Sigmoid colon (tissue), 7 donors: ENCODE measurements around the gene ZNF681. TPM values are rescaled to one million over a fixed set of nuclear protein-coding genes. Genes with fewer than 3 reads are reported as not detected.
"Not testable (repeated sequence)": the region's sequence is repeated elsewhere in the genome, so short reads cannot be mapped to it uniquely, and the experiment has no call there.

ENCODE experiments used
- DNase-seq: peaks from one replicate; pipeline ENCODE4 v3.0.0-alpha.2; 2019
- H3K27ac ChIP-seq, 4 donors: fragments of 200-600 bp; sonication (generic); one replicate each; pipeline ENCODE4 v1.5.1; 2016 to 2019; ENCODE audit warnings: mild to moderate bottlenecking in 1 of 4
- H3K27me3 ChIP-seq, 3 donors: fragments of 200-600 bp; sonication (generic); one replicate each; pipeline ENCODE4 v1.5.1; 2019; ENCODE audit warnings: mild to moderate bottlenecking in 1 of 3
- H3K36me3 ChIP-seq, 4 donors: fragments of 200-600 bp; sonication (generic); one replicate each; pipeline ENCODE4 v1.5.1; 2016 to 2019
- H3K4me1 ChIP-seq, 4 donors: fragments of 200-600 bp; sonication (generic); one replicate each; pipeline ENCODE4 v1.5.1; 2017 to 2019
- H3K4me3 ChIP-seq, 4 donors: fragments of 200-600 bp; sonication (generic); one replicate each; pipeline ENCODE4 v1.5.1; 2017 to 2019; ENCODE audit warnings: mild to moderate bottlenecking in 2 of 4, moderate library complexity in 1 of 4
- H3K9me3 ChIP-seq, 4 donors: fragments of 200-600 bp in 3 of 4; sonication (generic) in 3 of 4; one replicate each; pipeline versions ENCODE4 v1.5.1 to v1.6.1; 2013 to 2019
- EP300 ChIP-seq, 4 donors: sonication (generic); formaldehyde crosslinking; IDR thresholded peaks; one replicate each; pipeline ENCODE4 v1.6.1; 2017; ENCODE audit warnings: antibody characterized with exemption in 4 of 4
- POLR2A ChIP-seq, 2 donors: fragments of 450-650 bp; IDR thresholded peaks; one replicate each; pipeline ENCODE4 v1.6.1; 2016; ENCODE audit warnings: antibody characterized with exemption in 2 of 2, mild to moderate bottlenecking in 2 of 2, moderate library complexity in 2 of 2
- POLR2AphosphoS5 ChIP-seq, 4 donors: sonication (generic); formaldehyde crosslinking; IDR thresholded peaks; one replicate each; pipeline ENCODE4 v1.6.1; 2017; ENCODE audit warnings: antibody characterized with exemption in 4 of 4
- WGBS, 2 donors: extraction: QIAGEN DNeasy Blood & Tissue Kit; methylation state at CpG; one replicate each; pipeline ENCODE4 v1.1.7; 2013; 5-methylcytosine and 5-hydroxymethylcytosine counted together
- intact Hi-C: fragments of 100-400 bp; cut with DNase I; formaldehyde crosslinking; loops from one replicate; pipeline ENCODE4 v1.15.1; 2023
- polyA plus RNA-seq, 3 donors: library from polyadenylated mRNA; stranded (reverse); fragments of 200-250 nt; gene quantifications; one replicate each; pipeline ENCODE4 v1.2.3, GENCODE V29; 2013
- total RNA-seq, 4 donors: library from RNA; depleted of rRNA; stranded (reverse); fragments of >200 nt; gene quantifications; one replicate each; pipeline ENCODE4 v1.1.0, GENCODE V29; 2016
- TF ChIP-seq, protein P1 (sequence below), 4 experiments: fragments of 450-650 bp in 3 of 4; fragments of 200-600 bp in 1 of 4; IDR thresholded peaks; one replicate each; pipeline ENCODE4 v1.5.1; 2016 to 2019; ENCODE audit warnings: antibody characterized with exemption in 4 of 4, mild to moderate bottlenecking in 3 of 4, moderate library complexity in 2 of 4
- donor health status: healthy with polysubstance abuse.
- donor health status: Bipolar disorder and iron deficiency.
- donor health status: healthy.

Gene ZNF681
- total and polyA plus RNA-seq, 7 donors = 0.55 to 1.4 (median 1.2) TPM

DNA sequence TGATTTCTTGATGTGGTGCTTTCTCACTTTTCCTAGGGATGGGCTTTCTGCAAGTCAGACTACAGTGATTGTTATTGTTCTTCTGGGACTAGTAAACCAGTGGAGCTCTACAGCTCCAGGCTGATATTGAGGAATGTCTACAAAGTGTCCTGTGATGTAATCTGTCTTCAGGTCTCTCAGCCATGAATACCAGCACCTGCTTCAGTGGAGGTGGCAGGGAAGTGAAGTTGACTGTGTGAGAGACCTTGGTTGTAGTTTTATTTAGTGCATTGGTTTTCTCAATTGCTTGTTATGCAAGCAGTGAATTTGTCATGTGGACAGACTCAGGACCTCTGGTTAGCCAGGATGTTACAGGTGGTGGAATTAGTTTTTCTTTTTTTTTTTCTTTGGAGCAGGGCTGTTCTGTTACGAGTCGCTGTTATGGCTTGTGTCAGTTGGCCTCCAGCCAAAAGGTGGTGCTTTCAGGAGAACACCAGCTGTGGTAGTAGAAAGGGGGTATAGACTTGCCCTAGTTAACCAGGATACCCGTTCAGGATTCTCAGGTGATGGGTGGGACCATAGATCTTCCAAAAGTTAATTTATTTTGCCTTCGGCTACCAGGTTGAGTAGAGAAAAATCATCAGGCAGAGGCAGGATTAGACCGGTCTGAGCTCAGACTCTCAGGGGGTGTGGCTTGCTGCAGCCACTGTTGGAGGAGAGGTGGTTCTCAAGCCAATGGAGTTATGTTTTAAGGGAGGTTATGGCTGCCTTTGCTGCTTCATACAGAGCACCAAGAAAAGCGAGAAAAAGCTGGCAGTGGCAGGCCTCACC is 59.8 kb downstream of the ZNF681 start:
- 20 to 61% methylated on average over 6 of the region's 6 CpGs for WGBS, 2 donors
- no peaks in the 10 kb centered on the region for H3K9me3 ChIP-seq
- H3K36me3 ChIP-seq = no peaks in the 10 kb centered on the region
- H3K4me3 ChIP-seq = no peak overlapping the region
- H3K27ac ChIP-seq = peak overlapping the region in 1 of 4 donors; percentile 8
- intact Hi-C loops = no loop called here
- H3K4me1 ChIP-seq = no peaks in the 10 kb centered on the region
- H3K27me3 ChIP-seq = no peaks in the 10 kb centered on the region
- no peak for DNase-seq
- TF ChIP-seq EP300 (IDR thresholded peaks at IDR 0.05) (no peak), POLR2A (IDR thresholded peaks at IDR 0.05) (no peak), POLR2AphosphoS5 (IDR thresholded peaks at IDR 0.05) (no peak)
- TF ChIP-seq, protein P1, sequence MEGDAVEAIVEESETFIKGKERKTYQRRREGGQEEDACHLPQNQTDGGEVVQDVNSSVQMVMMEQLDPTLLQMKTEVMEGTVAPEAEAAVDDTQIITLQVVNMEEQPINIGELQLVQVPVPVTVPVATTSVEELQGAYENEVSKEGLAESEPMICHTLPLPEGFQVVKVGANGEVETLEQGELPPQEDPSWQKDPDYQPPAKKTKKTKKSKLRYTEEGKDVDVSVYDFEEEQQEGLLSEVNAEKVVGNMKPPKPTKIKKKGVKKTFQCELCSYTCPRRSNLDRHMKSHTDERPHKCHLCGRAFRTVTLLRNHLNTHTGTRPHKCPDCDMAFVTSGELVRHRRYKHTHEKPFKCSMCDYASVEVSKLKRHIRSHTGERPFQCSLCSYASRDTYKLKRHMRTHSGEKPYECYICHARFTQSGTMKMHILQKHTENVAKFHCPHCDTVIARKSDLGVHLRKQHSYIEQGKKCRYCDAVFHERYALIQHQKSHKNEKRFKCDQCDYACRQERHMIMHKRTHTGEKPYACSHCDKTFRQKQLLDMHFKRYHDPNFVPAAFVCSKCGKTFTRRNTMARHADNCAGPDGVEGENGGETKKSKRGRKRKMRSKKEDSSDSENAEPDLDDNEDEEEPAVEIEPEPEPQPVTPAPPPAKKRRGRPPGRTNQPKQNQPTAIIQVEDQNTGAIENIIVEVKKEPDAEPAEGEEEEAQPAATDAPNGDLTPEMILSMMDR (IDR thresholded peaks at IDR 0.05) = no peak

DNA sequence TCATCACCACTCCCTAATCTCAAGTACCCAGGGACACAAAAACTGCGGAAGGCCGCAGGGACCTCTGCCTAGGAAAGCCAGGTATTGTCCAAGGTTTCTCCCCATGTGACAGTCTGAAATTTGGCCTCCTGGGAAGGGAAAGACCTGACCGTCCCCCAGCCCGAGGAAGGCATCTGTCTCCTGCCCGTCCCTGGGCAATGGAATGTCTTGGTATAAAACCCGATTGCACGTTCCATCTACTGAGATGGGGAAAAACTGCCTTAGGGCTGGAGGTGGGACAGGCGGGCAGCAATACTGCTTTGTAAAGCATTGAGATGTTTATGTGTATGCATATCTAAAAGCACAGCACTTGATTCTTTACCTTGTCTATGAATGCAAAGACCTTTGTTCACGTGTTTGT is 65.8 kb downstream of the ZNF681 start:
- intact Hi-C loops, H3K36me3 ChIP-seq, H3K9me3 ChIP-seq, H3K4me1 ChIP-seq, H3K4me3 ChIP-seq, H3K27me3 ChIP-seq, DNase-seq, H3K27ac ChIP-seq: not testable (repeated sequence)
- WGBS, 2 donors = 75 to 85% methylated on average over 8 of the region's 9 CpGs

Other genes with a start within 250 kb of the ZNF681 start
- 1 to 10 TPM; 5.4 to 8.1 (median 6.7) TPM for gene ZNF675, start 71.7 kb downstream of the ZNF681 start, total RNA-seq
- 10 to 100 TPM in 1 of 3 donors, 1 to 10 TPM in 2; 7.0 to 10.8 (median 9.7) TPM for gene ZNF675, start 71.7 kb downstream of the ZNF681 start, polyA plus RNA-seq
- gene ZNF726, start 156.0 kb upstream of the ZNF681 start, total RNA-seq = 1 to 10 TPM in 1 of 4 donors, under 1 TPM in 2, not detected in 1; 0.54 to 2.5 (median 0.71) TPM
- gene ZNF726, start 156.0 kb upstream of the ZNF681 start, polyA plus RNA-seq = 1 to 10 TPM; 2.4 to 4.9 (median 3.6) TPM